T-helper 1 cell treated with Interleukin-12 subunit alpha and Interleukin-12 subunit beta and Interleukin-4 antibody, amounts not matched to agents 30 ng/mL and 1 ng/mL, for 36 hours (primary cell): ENCODE data around the gene PIAS4. TPM values are rescaled to one million over a fixed set of nuclear protein-coding genes. Genes with fewer than 3 reads are reported as not detected.

Experiments used
- intact Hi-C: fragments of 100-400 bp; cut with micrococcal nuclease; formaldehyde crosslinking; loops from one replicate; pipeline ENCODE4 v1.15.1; 2024
- total RNA-seq: library from RNA; stranded (reverse); gene quantifications from 2 replicates; pipeline ENCODE4 v1.2.3, GENCODE V29; 2022

PIAS4 gene
- total RNA-seq, 1 donor from 2014 or later: 38.4 TPM

GRCh38 chr19:4057931-4058692 lies 50.6 kb downstream of the PIAS4 start:
- intact Hi-C loops: no loop called here

- intact Hi-C loops: no loop called here
These were observed 51.3 kb downstream of the PIAS4 start for GRCh38 chr19:4058693-4059452.

- intact Hi-C loops: no loop called here
These were observed 51.9 kb downstream of the PIAS4 start for GRCh38 chr19:4059453-4059871.

- intact Hi-C loops: no loop called here
These were observed 52.5 kb downstream of the PIAS4 start for GRCh38 chr19:4059891-4060620.

- intact Hi-C loops: no loop called here
These were observed 53.2 kb downstream of the PIAS4 start for GRCh38 chr19:4060621-4061177.

- intact Hi-C loops: no loop called here
These were observed 53.7 kb downstream of the PIAS4 start for GRCh38 chr19:4061178-4061682.

- intact Hi-C loops: no loop called here
These were observed 54.3 kb downstream of the PIAS4 start for GRCh38 chr19:4061683-4062418.

- intact Hi-C loops: no loop called here
These were observed 55.2 kb downstream of the PIAS4 start for GRCh38 chr19:4062419-4063368.

- intact Hi-C loops: no loop called here
These were observed 56.0 kb downstream of the PIAS4 start for GRCh38 chr19:4063369-4064148.

- intact Hi-C loops: no loop called here
These were observed 56.6 kb downstream of the PIAS4 start for GRCh38 chr19:4064149-4064495.

- intact Hi-C loops: no loop called here
These were observed 57.1 kb downstream of the PIAS4 start for GRCh38 chr19:4064496-4065260.

- intact Hi-C loops: loop anchor here (1.0 to 2.0 kb wide), 11 partner anchors 13 to 406 kb away; partner anchors contain the start of genes ANKRD24, MAP2K2, PIAS4 and SIRT6
These were observed 58.1 kb downstream of the PIAS4 start for GRCh38 chr19:4065430-4066175.

- intact Hi-C loops: loop anchor here (1.0 to 2.0 kb wide), 11 partner anchors 12 to 405 kb away; partner anchors contain the start of genes ANKRD24, MAP2K2, PIAS4 and SIRT6
These were observed 58.7 kb downstream of the PIAS4 start for GRCh38 chr19:4066176-4066606.

- intact Hi-C loops: loop anchor here (1.0 to 2.0 kb wide), 11 partner anchors 11 to 404 kb away; partner anchors contain the start of genes ANKRD24, MAP2K2, PIAS4 and SIRT6
These were observed 59.3 kb downstream of the PIAS4 start, which contains the start of gene ZBTB7A for GRCh38 chr19:4066682-4067395. Gene ZBTB7A (minus strand): TSS chr19:4066899. CDS start chr19:4055232, 11,667 bp downstream.

GRCh38 chr19:4067396-4068046 lies 60.0 kb downstream of the PIAS4 start:
- intact Hi-C loops: loop anchor here (2.0 kb wide), 2 partner anchors 47 to 179 kb away; partner anchors contain the start of gene YJU2
